Stimulated activated CD8-positive, alpha-beta memory T cell treated with anti-CD3 and anti-CD28 coated beads, Interleukin-7, amount 100 ng/mL, for 4 hours (primary cell): ENCODE measurements around the gene PLSCR2.
"Not testable (repeated sequence)": the region's sequence is repeated elsewhere in the genome, so short reads cannot be mapped to it uniquely, and the experiment has no call there.

Experiments used
- DNase-seq, 2 donors: peaks; one replicate each; pipeline ENCODE4 v3.0.0-alpha.2; 2020; ENCODE audit warnings: low read depth in 2 of 2

Gene PLSCR2

DNA sequence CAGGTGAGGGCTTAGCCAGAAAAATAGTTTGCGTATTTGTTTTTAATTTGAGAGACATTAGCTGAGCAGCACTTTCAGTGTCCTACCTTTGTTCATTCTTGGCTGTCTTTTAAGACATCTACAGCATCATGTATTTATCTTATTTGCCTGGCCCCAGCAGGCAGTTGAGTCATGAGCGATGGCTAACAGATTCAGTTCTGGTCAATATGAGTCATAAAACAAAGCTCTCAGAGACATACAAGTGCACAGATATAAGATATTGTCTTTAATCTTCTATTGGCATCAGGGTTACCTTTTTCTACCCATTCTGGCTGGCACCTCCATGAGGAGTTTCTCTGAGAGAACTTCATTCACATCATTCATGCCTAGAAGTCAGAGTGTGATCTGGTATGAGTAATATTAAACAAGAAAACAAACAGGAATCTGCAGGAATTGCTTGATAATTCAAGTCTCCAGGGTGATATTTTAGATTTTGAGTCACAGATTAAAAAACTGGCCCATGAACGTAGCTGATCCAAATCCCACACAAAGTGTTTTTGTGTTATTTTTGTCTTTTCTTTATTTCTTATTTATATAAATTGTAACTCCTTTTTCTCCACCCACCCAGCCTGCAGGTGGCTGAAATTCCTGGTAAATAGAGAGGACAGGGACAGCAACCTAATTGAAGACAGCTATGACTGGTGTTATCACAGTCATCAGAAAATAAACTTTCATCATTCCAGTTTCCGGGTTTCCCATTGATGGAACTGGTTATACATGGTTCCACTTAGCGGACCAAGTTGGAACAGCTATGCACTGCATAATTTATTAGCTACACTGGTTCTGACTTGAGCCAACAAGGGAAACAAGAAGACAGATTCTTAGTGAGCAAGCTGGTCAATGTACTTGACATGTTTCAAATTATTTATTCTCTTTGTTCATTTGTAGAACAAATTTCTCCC lies 47.3 kb downstream of the PLSCR2 start:
- no peak for DNase-seq

DNA sequence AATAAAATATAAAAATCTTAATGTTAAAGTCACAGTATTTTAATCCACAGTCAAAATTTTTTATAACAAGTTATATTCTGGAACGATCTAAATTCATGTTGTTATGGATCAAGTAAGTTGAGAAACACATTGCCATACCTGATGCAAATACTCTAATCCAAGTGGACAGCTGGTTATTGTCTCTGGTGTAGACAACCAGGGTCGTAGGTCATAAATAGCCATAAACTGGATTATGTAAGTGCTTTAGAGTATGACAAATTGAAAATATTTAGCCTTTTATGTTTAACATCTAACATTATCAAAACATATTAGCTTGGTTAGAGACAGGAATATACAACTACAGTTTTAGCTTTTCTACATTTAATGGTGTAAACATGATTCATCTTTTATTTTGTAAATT lies 53.0 kb downstream of the PLSCR2 start:
- no peak for DNase-seq

- no peak for DNase-seq
Measured at GRCh38 chr3:146414010-146414409, 55.4 kb downstream of the PLSCR2 start.

GRCh38 chr3:146412711-146413110 lies 56.6 kb downstream of the PLSCR2 start:
- DNase-seq = not testable (repeated sequence)

DNA sequence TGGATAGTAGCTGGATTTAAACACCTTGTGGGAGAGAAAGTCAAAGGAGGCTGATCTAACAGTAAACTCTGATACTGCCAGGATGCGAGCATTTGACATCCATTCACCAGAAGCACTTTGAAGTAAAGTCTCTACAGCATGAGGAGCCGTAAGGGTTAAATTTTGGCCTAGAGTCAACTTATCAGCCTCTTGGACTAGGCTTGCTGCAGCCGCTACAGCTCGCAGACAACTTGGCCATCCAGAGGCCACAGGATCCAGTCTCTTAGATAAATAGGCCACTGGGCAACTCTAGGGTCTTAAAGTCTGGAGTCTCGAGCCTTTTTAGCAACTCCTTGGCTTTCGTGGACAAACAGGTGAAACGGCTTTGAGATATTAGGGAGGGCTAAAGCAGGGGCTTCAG lies 61.4 kb downstream of the PLSCR2 start:
- no peak for DNase-seq

GRCh38 chr3:146404436-146404835 lies 64.9 kb downstream of the PLSCR2 start:
- no peak for DNase-seq

DNA sequence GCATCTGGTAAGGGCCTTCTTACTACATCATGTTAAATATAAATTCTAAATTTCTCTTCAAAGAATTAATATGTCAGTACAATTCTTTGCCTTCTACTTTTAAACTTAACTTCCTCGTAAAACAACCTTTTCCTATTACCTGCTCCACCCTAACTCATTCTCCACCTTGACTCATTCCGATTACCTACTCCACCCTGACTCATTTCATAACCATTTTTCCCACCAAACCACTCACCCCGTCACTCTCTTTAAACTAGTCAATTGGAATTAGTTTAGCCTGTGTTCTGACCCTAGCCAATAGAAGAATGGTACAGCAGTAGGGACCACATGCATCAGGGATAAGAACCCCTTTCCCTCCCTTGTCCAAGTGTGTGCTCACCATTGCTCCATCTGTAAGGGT lies 65.6 kb downstream of the PLSCR2 start:
- DNase-seq = no peak

DNA sequence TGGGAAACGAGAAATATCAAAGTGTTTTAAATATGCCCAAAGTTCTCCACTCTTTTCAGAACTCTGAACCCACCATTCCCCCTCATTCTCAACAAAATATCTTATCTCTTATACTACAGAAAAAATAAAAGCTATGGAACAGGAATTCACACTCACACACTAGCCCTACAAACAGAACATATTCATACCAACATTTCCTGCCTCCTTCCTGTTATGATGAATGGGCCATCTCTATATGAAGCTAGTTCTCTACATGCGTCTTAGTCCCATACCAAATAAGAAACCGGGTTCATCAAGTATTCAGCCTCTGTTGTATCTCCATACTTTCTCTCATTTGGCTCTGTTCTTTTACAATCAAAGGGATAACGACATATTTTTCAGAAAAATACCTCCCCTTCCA lies 72.6 kb downstream of the PLSCR2 start:
- no peak for DNase-seq

- no peak for DNase-seq
Measured at GRCh38 chr3:146395164-146395563, 74.2 kb downstream of the PLSCR2 start.

DNA sequence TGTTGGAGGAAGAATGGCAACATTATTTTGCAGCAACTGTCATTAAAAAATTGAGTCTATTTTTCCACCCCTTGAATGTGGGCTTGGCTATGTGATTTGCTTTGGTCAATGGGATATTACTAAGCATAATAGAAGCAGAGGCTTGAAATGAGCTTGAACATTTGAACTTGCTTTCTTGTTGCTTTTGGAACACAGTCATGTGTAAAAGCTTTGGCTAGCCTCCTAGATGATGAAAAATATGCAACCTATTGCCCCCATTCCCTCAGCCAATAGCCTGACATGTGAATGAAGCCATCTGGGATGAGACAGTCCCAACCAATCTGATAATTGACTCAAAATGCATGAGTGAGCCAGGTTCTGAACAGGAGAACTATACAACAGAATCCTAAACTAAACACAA lies 78.4 kb downstream of the PLSCR2 start:
- no peak for DNase-seq

GRCh38 chr3:146390006-146390772 lies 79.2 kb downstream of the PLSCR2 start:
- no peak for DNase-seq

DNA sequence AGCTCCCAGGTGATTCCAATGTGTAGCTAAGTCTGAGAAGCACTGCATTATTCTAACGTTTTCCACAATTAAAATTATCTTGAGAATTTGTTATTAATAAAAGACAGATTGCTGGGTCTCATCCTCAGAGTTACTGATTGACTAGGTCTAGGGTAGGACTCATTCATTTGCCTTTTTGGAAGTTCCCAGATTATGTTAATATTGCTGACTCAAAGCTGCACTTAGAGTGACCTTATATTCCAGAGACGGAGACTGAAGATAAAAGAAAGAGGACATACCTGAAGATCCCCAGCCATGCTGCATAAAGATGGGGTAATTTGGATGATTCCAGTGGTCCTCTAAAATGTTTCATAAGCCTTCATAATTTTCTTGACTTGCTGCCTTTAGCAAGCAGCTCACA lies 81.8 kb downstream of the PLSCR2 start:
- no peak for DNase-seq

DNA sequence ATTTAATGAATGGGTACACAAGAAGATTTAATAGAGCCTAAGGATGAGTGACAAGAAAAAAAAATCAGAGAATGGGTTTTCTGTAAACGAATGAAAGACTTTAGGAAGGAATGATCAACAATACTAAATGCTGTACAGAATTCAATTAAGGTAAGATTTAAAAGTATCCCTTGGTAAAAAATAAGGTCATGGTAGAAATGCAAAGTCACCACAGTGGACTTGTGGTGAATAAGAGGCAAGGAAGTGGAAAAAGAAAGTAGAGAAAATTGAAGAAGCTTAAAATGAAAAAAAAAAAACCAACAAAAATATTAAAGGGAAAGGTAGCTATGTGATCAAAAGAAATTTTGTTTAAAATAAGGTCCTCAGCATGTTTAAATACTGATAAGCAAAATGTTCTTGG lies 82.4 kb downstream of the PLSCR2 start:
- DNase-seq = no peak

DNA sequence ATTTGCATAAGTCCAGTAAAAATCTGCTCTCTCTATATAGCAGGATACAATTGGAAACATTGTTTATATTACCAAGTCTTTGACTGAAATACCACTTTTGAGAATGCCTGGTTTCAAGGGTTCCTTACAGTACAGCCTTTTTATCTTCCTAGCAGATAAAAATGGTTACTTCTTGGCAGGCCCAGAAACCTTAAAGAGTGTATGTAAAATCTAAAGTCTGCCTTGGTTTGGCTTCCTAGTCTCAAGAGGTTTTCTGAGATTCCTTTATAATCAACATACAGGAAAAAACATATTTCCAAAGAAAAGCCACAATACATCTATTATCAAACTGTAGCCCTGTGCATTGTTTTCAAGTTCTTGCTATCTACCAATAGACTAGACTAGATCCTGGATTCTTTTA lies 84.6 kb downstream of the PLSCR2 start:
- no peak for DNase-seq
